Stomach smooth muscle (tissue), 2 donors: ENCODE results near the gene IL12RB2.

Experiments
- H3K27ac ChIP-seq: one replicate; pipeline ENCODE4 v1.7.0; 2013; ENCODE audit warnings: mild to moderate bottlenecking, low read length, inconsistent platforms
- H3K27me3 ChIP-seq, 2 donors: one replicate each; pipeline ENCODE4 v1.7.0; 2013; ENCODE audit warnings: low read length in 2 of 2; ENCODE audit not compliant: insufficient read depth in 2 of 2, control insufficient read depth in 1 of 2
- H3K36me3 ChIP-seq, 2 donors: one replicate each; pipeline ENCODE4 v1.7.0; 2013; ENCODE audit warnings: low read length in 2 of 2; ENCODE audit not compliant: control insufficient read depth in 2 of 2, insufficient read depth in 2 of 2
- H3K4me1 ChIP-seq: one replicate; pipeline ENCODE4 v1.7.0; 2013; ENCODE audit warnings: low read length; ENCODE audit not compliant: control insufficient read depth, insufficient read depth
- H3K4me3 ChIP-seq, 2 donors: one replicate each; pipeline ENCODE4 v1.7.0; 2013; ENCODE audit warnings: low read length in 2 of 2
- H3K9ac ChIP-seq, 2 donors: one replicate each; pipeline ENCODE4 v1.7.0; 2013; ENCODE audit warnings: low read length in 2 of 2, mild to moderate bottlenecking in 1 of 2
- H3K9me3 ChIP-seq, 2 donors: one replicate each; pipeline ENCODE4 v1.7.0; 2013; ENCODE audit warnings: low read length in 2 of 2; ENCODE audit not compliant: control insufficient read depth in 2 of 2
- donor health status: healthy.
- donor health status: Pancreatic carcinoma.

The IL12RB2 gene

DNA sequence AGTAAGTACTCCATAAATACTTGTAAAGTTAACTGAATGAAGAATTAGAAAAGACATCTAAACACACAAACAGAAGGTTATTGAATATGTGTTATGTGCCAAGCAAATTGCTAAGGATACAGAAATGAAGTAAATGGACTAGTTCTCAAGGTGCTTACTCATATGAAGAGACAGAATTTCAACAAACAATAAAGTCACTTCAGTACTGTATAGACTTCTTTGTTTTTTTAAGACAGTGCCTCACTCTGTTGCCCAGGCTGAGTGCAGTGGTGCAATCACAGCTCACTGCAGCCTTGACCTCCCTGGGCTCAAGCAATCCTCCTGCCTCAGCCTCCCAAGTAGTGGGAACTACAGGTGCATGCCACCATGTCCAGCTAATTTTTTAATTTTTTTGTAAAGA lies 65.2 kb downstream of the IL12RB2 start:
- Histone ChIP-seq H3K36me3 (no peaks in the 10 kb centered on the region), H3K4me3 (no peak overlapping the region), H3K27ac (no peak overlapping the region), H3K9me3 (no peaks in the 10 kb centered on the region), H3K27me3 (no peaks in the 10 kb centered on the region), H3K4me1 (no peaks in the 10 kb centered on the region), H3K9ac (no peak overlapping the region)

DNA sequence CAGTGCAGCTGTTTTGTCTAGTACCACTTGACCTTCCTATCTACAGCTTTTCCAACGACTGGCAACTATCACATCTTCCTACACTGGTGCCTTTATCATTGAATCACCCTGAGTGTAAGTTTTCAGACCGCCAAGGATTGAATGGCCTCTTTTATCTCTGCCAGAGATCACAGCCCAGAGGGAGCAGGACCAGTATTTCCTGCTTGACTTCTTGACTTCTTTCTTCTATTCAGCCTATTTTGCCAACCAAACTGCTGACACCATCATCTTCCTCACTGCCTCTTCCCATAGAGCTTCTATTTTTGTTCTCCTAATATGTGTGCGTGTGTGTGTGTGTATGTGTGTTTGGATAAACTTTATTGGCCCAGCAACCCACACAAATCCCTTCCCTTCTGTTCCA lies 68.7 kb downstream of the IL12RB2 start:
- Histone ChIP-seq H3K9ac (no peak overlapping the region), H3K4me1 (no peaks in the 10 kb centered on the region), H3K36me3 (no peaks in the 10 kb centered on the region), H3K9me3 (no peaks in the 10 kb centered on the region), H3K27me3 (no peaks in the 10 kb centered on the region), H3K4me3 (no peak overlapping the region), H3K27ac (no peak overlapping the region)

DNA sequence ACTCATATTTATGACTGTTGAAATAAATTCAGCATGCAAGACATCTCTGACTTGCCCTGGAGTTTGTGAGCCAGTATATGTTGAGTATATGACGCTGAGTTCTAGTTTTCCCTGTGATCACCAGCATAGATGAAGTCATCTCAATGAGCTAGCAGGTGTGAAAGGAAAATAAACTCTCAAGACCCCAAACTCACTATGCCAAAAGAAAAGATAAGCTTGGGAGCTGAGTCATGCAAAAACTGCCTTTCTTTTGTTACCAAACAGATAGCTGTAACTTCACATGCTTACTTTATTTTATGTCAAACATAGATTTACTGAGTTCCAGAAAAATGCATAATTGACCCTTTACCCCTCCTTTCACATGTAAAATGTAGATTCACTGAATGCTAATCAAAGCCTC lies 69.6 kb downstream of the IL12RB2 start:
- no peaks in the 10 kb centered on the region for H3K4me1 ChIP-seq
- H3K9ac ChIP-seq: no peak overlapping the region
- H3K9me3 ChIP-seq: no peaks in the 10 kb centered on the region
- H3K36me3 ChIP-seq: no peaks in the 10 kb centered on the region
- no peak overlapping the region for H3K27ac ChIP-seq
- no peaks in the 10 kb centered on the region for H3K27me3 ChIP-seq
- H3K4me3 ChIP-seq: no peak overlapping the region

DNA sequence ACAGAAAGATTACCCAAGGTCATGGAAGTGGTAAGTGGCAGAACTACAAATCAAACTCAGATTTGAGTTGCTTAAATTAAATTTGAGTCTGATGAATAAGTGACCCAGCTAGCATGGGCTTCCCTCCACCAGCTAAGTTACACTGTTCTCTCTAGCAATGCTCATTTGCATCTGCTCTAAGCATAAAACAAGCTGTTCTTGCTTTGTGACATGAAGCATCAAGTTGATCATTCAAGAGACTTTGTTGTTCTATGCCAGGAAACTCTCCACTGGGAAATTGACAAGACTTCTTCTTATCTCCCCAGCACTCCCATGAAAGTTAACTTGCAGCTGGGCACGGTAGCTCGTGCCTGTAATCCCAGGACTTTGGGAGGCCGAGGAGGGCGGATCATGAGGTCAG lies 73.5 kb downstream of the IL12RB2 start:
- H3K4me3 ChIP-seq: no peak overlapping the region
- peaks cover 0 to 7% of the 10 kb centered on the region in 2 donors for H3K9me3 ChIP-seq
- H3K4me1 ChIP-seq: no peaks in the 10 kb centered on the region
- no peaks in the 10 kb centered on the region for H3K36me3 ChIP-seq
- no peak overlapping the region for H3K27ac ChIP-seq
- H3K9ac ChIP-seq: no peak overlapping the region
- H3K27me3 ChIP-seq: no peaks in the 10 kb centered on the region

DNA sequence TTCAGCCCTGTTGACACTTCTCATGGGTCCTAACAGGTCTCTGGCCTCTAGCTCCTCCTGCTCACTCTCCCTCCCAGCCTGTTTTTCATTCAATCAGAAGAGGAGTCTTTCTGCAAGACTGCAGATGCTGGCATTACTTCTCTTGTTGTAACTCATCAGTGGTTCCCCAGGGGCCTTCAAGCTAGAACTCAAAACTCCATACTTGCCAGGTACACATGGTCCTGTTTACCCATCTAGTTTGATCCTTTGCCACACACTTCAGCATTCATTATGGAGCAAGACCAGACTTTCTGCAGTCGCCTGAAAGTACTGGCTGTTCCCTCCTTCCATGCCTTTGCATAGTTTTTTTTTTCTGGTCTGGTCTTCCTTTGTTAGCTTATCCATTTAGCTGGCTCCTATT lies 74.6 kb downstream of the IL12RB2 start:
- Histone ChIP-seq H3K4me3 (no peak overlapping the region), H3K27me3 (no peaks in the 10 kb centered on the region), H3K4me1 (no peaks in the 10 kb centered on the region), H3K9ac (no peak overlapping the region), H3K27ac (no peak overlapping the region), H3K9me3 (peaks cover 0 to 7% of the 10 kb centered on the region in 2 donors), H3K36me3 (no peaks in the 10 kb centered on the region)

DNA sequence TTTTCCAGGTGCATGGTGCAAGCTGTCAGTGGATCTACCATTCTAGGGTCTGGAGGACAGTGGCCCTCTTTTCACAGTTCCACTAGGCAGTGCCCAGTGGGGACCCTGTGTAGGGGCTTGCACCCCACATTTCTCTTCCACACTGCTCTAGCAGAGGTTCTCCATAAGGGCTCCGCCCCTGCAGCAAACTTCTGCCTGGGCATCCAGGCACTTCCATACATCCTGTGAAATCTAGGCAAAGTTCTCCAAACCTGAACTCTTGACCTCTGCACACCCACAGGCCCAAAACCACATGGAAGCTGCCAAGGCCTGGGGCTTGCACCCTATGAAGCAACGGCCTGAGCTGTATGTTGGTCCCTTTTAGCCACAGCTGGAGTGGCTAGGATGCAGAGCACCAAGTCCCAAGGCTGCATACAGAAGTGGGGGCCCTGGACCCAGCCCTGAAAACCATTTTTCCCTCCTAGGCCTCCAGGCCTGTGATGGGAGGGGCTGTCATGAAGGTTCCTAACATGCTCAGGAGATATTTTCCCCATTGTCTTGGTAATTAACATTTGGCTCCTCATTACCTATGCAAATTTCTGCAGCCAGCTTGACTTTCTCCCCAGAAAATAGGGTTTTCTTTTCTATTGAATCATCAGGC lies 76.4 kb downstream of the IL12RB2 start:
- no peak overlapping the region for H3K9ac ChIP-seq
- H3K4me1 ChIP-seq: no peaks in the 10 kb centered on the region
- H3K36me3 ChIP-seq: no peaks in the 10 kb centered on the region
- peaks cover 0 to 7% of the 10 kb centered on the region in 2 donors for H3K9me3 ChIP-seq
- no peaks in the 10 kb centered on the region for H3K27me3 ChIP-seq
- no peak overlapping the region for H3K4me3 ChIP-seq
- H3K27ac ChIP-seq: no peak overlapping the region

DNA sequence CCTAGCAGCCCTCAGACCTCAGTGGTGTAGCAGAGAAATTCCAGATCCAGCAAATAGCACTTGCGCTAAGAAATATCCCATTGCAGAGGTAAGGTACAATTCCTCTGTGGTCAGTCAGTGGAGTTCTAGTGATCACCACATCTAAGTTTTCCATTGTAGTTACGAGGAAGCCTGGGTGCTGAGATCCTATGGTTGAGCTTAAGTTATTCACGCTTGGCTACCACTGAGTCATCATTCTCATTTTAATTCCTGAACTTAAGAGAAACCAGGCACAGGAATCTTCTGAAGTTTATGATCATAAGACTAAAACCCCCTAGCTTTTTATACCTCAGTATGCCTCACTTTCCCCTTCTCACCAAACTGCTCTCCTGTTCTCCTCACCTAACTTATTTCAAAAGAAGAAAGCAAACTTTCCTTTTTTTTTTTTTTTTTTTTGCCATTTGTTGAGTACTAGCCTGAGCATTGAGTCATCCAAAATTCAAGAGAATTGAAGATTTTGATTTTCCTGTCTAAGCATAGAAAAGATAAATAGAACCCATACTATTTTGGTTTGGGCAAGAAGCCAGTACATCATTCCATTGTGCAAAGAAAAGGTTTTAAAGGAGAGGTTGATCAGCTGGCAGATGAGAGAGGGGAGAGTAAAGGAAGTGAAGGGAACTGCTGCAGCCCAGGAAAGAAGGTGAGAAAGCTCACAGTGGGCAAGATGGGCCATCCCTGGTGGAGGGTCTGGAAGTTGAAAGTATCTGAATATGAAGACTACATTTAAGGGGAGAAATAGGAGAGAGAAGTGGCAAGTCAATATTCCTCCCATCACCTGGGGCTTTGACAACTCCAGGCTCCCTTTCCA lies 82.6 kb downstream of the IL12RB2 start:
- Histone ChIP-seq H3K27me3 (no peaks in the 10 kb centered on the region), H3K27ac (no peak overlapping the region), H3K36me3 (peaks cover 0 to 2% of the 10 kb centered on the region in 2 donors), H3K9ac (no peak overlapping the region), H3K9me3 (no peaks in the 10 kb centered on the region), H3K4me3 (no peak overlapping the region), H3K4me1 (no peaks in the 10 kb centered on the region)

DNA sequence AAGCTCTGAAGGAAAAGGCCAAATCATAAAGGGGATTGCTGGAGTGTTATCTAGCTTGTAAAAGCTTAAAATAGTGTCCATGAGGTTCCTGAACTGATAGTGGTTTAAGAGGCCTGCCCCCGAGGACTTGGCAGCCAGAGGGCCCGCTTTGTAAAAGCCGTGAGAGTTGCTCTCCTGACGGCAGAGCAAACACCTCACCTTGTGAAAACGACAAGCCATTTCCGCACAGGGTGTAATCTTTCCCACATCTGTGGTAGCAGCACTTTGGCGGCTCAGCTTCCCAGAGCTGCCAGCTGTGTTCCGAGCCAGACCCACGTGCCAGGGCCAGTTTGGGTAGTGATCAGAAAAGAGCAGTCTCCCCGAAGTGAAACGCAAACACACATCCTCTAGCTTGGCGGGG lies 85.6 kb downstream of the IL12RB2 start:
- H3K9ac ChIP-seq: no peak overlapping the region
- H3K4me1 ChIP-seq: no peaks in the 10 kb centered on the region
- H3K27ac ChIP-seq: no peak overlapping the region
- H3K9me3 ChIP-seq: no peaks in the 10 kb centered on the region
- H3K4me3 ChIP-seq: no peak overlapping the region
- peaks cover 0 to 4% of the 10 kb centered on the region in 2 donors for H3K36me3 ChIP-seq
- H3K27me3 ChIP-seq: no peaks in the 10 kb centered on the region

DNA sequence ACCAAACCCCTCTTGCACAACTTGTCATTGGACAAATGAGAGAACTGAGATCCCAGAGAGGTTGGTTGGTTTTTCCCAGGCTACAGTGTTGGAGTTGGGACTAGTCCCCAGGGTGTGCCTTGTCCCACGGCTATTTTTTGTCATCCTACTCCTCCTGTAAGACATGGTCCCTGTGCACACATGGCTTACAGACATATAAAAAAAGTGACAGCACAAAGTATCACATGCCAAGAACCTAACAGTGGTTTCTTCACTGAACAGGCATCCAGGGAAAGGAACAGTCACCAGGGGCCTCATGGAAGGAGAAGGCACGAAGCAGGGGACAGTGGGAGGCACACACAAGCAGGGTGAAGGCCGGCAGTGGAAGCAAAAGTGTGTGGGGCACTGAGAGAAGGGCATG lies 86.1 kb downstream of the IL12RB2 start:
- Histone ChIP-seq H3K4me3 (no peak overlapping the region), H3K36me3 (peaks cover 0 to 4% of the 10 kb centered on the region in 2 donors), H3K4me1 (no peaks in the 10 kb centered on the region), H3K9ac (no peak overlapping the region), H3K9me3 (no peaks in the 10 kb centered on the region), H3K27me3 (no peaks in the 10 kb centered on the region), H3K27ac (no peak overlapping the region)

DNA sequence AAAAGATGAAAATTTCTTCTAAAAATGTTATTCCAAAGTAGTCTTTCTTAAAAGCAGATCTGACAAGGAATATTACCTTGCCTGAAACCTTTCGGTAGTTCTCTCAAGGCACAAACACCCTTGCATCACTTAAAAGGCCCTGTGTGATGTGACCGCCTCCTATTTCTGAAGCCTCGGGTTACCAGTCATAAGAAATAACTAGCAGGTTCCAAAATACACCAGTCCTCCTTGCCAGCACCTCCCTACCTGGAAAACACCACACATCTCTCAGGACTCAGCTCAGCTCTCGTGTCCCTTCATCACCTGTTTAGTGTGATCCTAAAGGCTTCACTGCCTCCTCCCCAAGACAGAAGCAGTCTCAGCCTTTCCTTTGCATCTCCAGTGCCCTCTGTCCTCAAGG lies 86.9 kb downstream of the IL12RB2 start:
- peaks cover 0 to 4% of the 10 kb centered on the region in 2 donors for H3K36me3 ChIP-seq
- no peaks in the 10 kb centered on the region for H3K27me3 ChIP-seq
- no peak overlapping the region for H3K27ac ChIP-seq
- no peak overlapping the region for H3K9ac ChIP-seq
- H3K9me3 ChIP-seq: no peaks in the 10 kb centered on the region
- no peak overlapping the region for H3K4me3 ChIP-seq
- no peaks in the 10 kb centered on the region for H3K4me1 ChIP-seq
